GM18511 (cell line): ENCODE data around the gene TSEN15.

Source experiments
- ATAC-seq: cut with Tn5 transposase; IDR thresholded peaks from one replicate; pipeline ENCODE4 v1.9.1; 2021; ENCODE audit warnings: mild to moderate bottlenecking, moderate library complexity; ENCODE audit not compliant: unreplicated experiment

The TSEN15 gene

GRCh38 chr1:184052194-184052559, 647 bp downstream of the TSEN15 start:
- no peak for ATAC-seq

- ATAC-seq, result no peak
Observed at GRCh38 chr1:184052750-184053149, 1.2 kb downstream of the TSEN15 start.

DNA sequence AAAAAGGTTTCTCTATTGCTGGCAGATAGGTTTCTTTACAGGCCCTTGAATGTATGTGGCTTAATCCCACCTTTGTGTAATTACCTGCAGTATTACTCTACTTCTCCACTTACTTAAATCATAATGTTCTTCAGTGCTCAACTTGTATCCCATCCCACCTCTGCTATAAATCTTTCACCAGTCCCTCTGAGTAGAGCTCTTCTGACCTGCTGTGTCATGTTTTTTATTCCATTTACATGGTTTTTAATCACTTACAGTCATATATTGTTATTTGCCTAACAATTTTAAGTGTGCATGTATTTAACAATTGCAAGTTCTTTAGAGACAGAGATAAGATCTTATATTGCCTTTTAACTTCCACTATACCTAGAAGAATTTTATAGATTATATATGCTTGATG, 2.4 kb downstream of the TSEN15 start:
- no peak for ATAC-seq

DNA sequence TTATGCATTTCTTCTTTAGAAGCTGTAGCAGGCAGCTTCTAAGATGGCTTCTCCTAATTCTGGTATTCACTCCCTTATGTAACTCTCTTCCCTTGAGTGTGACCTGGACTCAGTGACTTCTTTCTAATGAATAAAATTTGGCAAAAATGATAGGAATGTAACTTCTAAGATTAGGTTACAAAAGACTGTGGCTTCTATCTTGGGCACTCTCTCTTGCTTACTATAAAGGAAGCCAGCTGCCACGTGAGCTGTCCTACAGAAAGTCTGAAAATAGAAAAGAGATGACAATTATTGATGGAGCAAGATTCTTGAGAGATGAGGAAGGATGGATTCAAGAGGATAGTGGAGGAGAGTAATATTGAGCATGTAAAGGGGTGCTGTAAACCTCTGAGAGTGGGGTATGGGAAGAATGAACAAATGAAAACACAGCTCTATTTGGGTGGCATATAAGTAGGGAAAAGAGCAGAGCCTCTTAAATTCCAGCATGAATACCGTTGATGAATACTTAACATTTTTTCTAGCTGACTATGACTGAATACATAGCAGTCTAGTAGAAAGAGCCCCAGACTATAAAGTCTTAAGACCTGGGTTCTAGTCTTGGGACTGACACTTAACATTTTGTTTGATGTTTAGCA, 5.5 kb downstream of the TSEN15 start:
- ATAC-seq, result no peak

DNA sequence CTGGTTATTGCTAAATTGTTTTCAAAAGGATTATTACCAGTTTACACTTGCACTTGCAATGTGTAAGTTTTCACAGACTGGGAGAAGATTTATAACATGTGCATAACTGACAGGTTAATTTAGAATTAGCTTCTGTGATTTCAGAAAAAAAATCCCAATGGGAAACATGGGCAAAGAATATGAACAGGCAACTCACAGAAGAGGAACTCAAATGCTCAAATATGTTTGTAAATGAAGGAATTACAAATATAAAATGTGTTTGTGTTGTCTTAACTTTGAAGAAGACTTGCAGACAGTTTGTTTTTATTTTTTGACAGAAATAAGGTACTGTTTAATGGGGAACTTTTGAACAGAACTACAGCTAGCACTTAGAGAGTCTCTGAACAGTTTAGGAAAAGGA, 8.4 kb downstream of the TSEN15 start:
- ATAC-seq, result no peak

DNA sequence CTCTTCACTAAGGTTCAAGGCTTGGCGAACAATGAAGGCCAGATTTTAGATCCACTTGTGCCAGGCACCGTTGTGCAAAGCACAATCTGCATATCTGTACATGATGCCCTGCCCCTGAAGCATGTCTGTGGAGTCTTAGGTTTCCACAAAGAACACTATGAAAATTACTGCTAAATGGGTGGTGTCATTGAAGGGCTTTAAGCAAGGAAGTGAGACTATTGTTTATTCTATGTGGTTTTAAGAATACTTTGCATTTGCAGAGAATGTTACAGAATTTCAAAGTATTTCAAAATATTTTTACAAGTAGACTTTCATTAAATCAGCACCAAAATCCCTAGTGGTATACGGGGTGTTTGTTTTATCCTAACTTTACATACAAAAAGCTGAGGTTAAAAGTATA, 8.8 kb downstream of the TSEN15 start:
- ATAC-seq, result no peak

DNA sequence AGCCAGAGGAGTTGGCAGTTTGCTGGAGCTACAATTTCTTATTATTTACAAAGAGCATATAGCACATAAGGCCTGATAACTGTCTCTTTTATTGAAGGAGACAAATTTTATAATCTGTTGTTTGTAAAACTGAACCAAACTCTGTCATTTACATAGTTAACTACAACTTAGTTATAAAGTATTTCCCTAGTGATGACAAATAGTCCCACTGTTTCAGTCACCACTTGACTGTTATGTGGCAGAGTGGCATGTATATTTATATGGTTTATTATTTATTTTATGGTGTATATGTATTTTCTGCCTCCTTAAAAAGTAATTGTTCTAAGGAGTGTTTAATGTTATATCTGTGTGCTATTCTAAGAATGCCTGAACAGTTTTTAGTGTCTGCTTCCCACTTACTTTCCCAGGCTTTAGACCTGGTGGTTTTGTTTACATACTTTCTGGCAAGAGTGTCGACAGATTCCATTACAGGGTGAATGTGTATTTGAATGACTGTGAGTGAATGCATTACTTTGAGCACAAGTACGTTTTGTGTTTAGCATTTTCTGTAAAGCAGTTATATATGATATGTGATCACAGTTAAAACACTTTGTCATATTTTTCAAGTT, 10.0 kb downstream of the TSEN15 start:
- ATAC-seq, result no peak

GRCh38 chr1:184062640-184063286, 11.2 kb downstream of the TSEN15 start:
- ATAC-seq, result no peak

GRCh38 chr1:184065559-184065958, 14.0 kb downstream of the TSEN15 start:
- ATAC-seq, result no peak

DNA sequence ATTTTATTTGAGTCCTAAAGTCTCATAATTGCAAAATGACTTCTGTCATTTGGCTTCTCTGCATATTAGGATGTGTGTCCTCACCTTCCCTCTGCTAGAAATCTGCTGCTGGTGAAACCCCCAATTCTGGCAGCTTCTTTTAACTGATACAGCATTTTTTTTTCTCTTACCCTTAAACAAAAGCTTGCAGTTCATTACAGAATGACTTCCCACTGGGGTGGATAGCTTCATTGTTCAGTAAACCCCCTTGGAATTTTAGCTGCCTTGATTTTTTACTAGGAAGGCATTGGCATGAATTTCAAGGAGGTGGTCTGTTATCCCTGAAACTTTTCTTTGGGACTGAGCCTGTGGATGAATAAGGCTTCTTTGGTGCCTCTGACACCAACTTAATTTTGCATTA, 16.8 kb downstream of the TSEN15 start:
- ATAC-seq, result no peak

DNA sequence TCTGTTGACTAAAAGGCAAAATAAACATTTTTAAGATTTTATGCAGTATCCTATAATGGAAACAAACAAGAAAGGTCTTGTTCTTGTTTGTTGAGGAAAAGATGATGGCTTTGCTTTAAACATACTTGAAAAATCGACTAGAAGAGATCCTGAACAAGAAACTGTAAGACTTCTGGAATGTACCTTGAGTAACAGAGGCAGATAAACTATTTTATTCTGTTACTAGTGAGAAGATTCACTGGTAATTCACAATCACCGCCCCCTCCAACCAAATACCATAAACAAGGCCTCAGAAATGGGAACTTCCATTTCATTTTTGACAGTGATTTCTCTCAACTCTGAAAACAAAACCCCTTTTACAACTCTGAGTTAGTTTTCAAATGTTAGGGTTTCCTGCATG, 18.1 kb downstream of the TSEN15 start:
- ATAC-seq, result no peak

- no peak for ATAC-seq
Observed at GRCh38 chr1:184072376-184072775, 20.8 kb downstream of the TSEN15 start.

GRCh38 chr1:184074383-184074782, 22.9 kb downstream of the TSEN15 start:
- no peak for ATAC-seq

- no peak for ATAC-seq
Observed at GRCh38 chr1:184075055-184076029, 23.8 kb downstream of the TSEN15 start.

DNA sequence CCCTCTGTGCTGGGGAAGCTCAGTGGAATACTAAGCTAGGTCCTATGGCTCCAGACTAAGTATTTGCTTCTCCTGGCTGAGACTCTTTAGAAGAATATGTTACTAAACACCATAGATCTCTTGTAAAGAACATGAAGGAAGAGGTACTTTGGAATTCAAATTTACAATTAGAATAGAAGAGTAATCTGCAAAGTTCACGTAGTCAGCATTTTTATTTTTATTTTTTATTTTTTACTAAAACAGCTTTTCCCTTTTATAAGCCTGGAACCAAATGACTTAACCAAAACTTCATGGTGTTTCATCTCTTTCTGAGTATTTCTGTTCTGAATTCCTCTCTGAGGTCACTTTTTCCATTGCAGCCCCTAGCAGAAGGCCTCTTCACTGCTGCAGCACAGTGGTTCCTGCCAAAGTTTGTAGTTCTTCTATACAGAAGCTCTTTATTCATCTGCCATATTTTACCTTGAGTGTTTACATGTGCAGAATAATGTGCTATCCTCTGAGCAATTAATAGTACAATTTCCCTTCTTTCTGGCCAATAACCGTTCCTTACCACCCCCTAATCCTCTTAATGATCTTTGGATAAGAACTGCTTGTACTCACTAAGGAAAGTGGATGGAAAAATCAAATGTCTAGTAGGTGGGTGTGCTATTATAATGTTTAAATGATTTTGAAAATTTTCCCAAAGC, 27.2 kb downstream of the TSEN15 start:
- ATAC-seq, result no peak

- ATAC-seq, result no peak
Observed at GRCh38 chr1:184080309-184080708, 28.8 kb downstream of the TSEN15 start.

GRCh38 chr1:184082541-184083415, 31.2 kb downstream of the TSEN15 start:
- ATAC-seq, result no peak

- no peak for ATAC-seq
Observed at GRCh38 chr1:184085667-184086066, 34.1 kb downstream of the TSEN15 start.

DNA sequence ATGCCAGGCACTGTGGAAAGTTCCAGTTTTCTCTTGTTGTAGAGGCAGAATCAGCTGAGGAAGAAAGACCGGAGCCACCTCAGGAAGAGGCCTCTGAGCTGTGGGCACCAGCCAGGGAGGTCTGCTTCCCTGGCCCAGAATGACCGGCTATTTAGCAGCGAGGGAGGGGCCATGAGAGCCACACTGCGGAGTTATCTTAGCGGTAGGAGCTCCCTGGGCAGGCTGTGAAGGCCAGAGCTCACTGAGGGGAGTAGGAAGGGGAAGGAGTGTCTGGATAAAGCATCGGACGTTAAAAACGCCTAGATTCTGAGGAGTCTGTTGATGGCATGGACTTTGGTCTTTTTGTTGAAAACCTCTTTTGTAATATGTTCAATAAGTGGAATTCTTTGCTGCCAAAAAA, 36.5 kb downstream of the TSEN15 start:
- ATAC-seq, result no peak

DNA sequence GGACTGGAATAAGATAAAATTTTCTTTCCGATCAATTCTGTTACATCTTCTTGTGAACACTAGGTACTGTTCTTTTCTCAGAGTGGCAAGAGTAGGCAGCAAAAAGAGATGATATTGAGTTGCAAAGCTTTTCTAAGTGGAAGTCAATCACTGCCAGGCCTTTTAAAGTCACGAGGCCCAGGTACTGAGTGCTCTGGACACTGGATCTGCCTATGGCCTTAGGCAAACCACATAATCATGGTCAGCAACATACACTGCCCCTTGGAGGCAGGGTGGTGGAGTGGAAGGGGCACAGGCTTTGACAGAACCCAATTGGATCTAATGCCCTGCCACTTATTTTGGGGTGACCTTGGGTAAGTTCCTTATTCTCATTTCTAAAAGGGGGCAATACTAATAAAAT, 41.5 kb downstream of the TSEN15 start:
- ATAC-seq, result no peak
